Retinal pigment epithelial cell (primary cell): ENCODE results near the gene DOCK6.

Source experiments
- DNase-seq: peaks from one replicate; pipeline ENCODE4 v3.0.0-alpha.2; 2010; ENCODE audit warnings: low read depth
- H3K4me3 ChIP-seq: 2 replicates; pipeline ENCODE4 v1.5.1; 2011; ENCODE audit warnings: mild to moderate bottlenecking, low read length, control low read depth, moderate library complexity
- TF ChIP-seq, protein P1 (sequence below): conservative IDR thresholded peaks from 2 replicates; pipeline ENCODE4 v1.5.1; 2011; ENCODE audit warnings: low read depth, low read length, control low read depth, inconsistent platforms

DOCK6 gene

DNA sequence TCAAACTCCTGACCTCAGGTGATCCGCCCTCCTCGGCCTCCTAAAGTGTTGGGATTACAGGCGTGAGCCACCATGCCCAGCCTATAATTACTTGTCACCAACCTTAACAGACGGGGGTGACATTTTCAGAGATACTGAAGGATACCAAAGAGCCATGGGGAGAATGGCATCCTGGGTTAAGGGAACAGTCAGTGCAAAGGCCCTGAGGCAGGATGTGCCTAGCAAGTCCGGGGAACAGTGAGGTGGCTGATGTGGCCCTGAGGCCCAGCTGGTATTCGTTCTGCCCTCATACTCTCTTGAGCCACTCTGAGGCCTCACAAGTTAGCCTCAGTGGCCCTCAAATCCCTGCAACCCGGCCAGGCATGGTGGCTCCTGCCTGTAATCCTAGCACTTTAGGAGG lies 37.9 kb downstream of the DOCK6 start:
- TF ChIP-seq, protein P1, sequence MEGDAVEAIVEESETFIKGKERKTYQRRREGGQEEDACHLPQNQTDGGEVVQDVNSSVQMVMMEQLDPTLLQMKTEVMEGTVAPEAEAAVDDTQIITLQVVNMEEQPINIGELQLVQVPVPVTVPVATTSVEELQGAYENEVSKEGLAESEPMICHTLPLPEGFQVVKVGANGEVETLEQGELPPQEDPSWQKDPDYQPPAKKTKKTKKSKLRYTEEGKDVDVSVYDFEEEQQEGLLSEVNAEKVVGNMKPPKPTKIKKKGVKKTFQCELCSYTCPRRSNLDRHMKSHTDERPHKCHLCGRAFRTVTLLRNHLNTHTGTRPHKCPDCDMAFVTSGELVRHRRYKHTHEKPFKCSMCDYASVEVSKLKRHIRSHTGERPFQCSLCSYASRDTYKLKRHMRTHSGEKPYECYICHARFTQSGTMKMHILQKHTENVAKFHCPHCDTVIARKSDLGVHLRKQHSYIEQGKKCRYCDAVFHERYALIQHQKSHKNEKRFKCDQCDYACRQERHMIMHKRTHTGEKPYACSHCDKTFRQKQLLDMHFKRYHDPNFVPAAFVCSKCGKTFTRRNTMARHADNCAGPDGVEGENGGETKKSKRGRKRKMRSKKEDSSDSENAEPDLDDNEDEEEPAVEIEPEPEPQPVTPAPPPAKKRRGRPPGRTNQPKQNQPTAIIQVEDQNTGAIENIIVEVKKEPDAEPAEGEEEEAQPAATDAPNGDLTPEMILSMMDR, result no peak
- no peak overlapping the region for H3K4me3 ChIP-seq
- DNase-seq, result no peak

DNA sequence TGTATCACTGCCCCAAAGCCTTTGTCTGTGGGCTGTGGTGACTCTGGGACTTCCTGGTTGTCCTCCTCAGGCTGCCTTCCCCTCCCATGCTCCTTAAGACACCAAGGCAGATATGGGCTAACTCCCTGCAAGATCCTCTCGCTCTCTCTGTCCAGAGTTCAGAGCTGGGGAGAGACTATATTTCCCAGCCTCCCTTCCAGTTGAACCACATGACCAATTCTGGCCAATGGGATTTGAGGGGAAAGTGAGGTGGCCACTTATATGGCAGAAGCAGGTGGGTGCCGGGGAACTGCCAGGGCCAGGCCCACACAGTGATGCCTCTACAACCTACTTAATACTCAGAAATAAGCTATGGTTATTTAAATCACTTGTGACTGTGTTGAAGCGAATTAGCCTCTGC lies 39.1 kb downstream of the DOCK6 start:
- no peak overlapping the region for H3K4me3 ChIP-seq
- DNase-seq, result no peak
- TF ChIP-seq, protein P1, result no peak

DNA sequence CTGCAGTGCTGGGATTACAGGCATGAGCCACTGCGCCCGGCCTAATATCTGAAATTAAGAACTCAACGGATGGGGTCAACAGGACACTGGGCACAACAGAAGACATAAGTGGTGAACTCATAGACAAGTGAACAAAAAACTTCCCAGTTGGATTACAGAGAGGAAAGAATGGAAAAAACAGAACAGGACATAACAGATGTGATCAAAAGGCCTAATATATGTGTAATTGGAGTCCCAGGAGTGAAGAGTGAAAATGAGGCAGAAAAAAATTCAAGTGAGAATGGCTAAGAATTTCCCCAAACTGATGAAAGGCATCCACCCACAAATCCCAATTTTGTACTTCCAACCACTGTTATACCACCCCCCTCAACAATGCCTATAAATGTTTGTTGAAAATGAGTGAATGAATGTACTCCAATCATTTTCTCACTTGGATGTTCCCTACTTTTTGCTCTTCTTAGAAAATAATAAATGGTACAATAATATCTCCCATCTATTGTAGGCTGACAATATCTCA lies 41.2 kb downstream of the DOCK6 start:
- no peak overlapping the region for H3K4me3 ChIP-seq
- TF ChIP-seq, protein P1, result no peak
- no peak for DNase-seq

DNA sequence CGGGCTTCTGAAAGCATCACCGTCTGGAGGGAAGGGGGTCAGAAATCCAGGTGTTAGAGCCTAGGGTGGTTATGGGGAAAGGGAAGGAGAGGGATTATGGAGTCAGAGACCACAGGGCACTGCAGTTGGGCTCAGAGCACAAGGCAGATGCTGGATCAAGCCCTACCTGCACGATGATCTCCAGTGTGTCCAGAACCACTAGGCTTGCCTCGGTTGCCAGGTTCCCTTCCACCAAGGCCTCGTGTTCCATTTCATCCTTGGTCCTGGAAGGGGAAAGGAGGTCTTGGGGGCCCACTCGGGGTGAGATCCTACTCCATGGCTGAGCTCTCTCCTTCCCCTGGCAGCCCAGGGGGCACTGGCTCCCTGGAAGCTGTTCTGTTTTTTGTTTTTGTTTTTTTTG lies 47.9 kb downstream of the DOCK6 start:
- TF ChIP-seq, protein P1, result no peak
- H3K4me3 ChIP-seq, result no peak overlapping the region
- no peak for DNase-seq

DNA sequence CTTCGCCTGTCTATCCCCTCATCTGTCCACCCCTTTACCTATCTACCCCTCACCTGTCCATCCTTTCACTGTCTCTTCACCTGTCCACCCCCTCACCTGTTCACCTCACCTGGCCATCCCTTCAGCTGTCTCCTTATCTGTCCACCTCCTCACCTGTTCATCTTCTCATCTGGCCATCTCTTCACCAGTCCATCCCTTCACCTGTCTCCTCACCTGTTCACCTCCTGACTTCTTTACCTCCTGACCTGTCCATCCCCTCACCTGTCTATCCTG lies 51.7 kb downstream of the DOCK6 start:
- no peak overlapping the region for H3K4me3 ChIP-seq
- TF ChIP-seq, protein P1, result no peak
- DNase-seq, result no peak

DNA sequence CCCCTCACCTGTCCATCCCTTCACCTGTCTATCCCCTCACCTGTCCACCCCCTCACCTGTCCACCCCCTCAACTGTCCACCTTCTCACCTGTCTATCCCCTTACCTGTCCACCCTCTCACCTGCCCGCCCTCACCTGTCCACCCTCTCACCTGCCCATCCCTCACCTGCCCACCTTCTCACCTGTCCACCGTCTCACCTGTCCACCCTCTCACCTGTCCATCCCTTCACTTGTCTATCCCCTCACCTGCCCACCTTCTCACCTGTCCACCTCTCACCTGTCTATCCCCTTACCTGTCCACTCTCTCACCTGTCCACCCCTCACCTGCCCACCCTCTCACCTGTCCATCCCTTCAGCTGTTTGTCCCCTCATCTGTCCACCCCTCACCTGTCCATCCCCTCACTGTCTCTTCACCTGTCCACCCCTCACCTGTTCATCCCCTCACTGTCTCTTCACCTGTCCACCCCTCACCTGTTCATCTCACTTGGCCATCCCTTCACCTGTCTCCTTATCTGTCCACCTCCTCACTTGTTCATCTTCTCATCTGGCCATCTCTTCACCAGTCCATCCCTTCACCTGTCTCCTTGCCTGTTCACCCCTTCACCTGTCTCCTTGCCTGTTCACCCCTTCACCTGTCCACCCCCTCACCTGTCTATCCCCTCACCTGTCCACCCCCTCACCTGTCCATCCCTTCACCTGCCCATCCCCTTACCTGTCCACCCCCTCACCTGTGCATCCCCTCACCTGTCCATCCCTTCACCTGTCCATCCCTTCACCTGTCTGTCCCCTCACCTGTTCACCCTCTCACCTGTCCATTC lies 52.3 kb downstream of the DOCK6 start:
- H3K4me3 ChIP-seq, result no peak overlapping the region
- TF ChIP-seq, protein P1, result no peak
- DNase-seq, result no peak
